ENCODE results near the gene RTP2.

- TF ChIP-seq, protein P1, sequence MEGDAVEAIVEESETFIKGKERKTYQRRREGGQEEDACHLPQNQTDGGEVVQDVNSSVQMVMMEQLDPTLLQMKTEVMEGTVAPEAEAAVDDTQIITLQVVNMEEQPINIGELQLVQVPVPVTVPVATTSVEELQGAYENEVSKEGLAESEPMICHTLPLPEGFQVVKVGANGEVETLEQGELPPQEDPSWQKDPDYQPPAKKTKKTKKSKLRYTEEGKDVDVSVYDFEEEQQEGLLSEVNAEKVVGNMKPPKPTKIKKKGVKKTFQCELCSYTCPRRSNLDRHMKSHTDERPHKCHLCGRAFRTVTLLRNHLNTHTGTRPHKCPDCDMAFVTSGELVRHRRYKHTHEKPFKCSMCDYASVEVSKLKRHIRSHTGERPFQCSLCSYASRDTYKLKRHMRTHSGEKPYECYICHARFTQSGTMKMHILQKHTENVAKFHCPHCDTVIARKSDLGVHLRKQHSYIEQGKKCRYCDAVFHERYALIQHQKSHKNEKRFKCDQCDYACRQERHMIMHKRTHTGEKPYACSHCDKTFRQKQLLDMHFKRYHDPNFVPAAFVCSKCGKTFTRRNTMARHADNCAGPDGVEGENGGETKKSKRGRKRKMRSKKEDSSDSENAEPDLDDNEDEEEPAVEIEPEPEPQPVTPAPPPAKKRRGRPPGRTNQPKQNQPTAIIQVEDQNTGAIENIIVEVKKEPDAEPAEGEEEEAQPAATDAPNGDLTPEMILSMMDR (IDR thresholded peaks at IDR 0.05; ENCODE audit: extremely low read depth in 1 of 2, insufficient read depth in 1 of 2, low read depth in 1 of 2, low read length in 2 of 2), result no peak
- TF ChIP-seq JUN (IDR thresholded peaks at IDR 0.05; ENCODE audit: borderline replicate concordance, insufficient read depth, insufficient read length, low read depth), result no peak
- TF ChIP-seq POLR2A (IDR thresholded peaks at IDR 0.05; ENCODE audit: low read depth, low read length), result no peak
- no peak for TF ChIP-seq EZH2 (IDR thresholded peaks at IDR 0.05; ENCODE audit: borderline replicate concordance, low read depth, low read length, severe bottlenecking)
- no peak for TF ChIP-seq POLR2AphosphoS5 (IDR thresholded peaks at IDR 0.05; ENCODE audit: insufficient read depth, low read depth, low read length)
- TF ChIP-seq, protein P2, sequence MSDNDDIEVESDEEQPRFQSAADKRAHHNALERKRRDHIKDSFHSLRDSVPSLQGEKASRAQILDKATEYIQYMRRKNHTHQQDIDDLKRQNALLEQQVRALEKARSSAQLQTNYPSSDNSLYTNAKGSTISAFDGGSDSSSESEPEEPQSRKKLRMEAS (IDR thresholded peaks at IDR 0.05; ENCODE audit: insufficient read depth, insufficient read length), result no peak
- no peak for TF ChIP-seq MYC (IDR thresholded peaks at IDR 0.05; ENCODE audit: low read depth, low read length)
- TF ChIP-seq FOS (IDR thresholded peaks at IDR 0.05; ENCODE audit: borderline replicate concordance, insufficient read depth, low read length), result no peak
These were observed 33.0 kb upstream of the RTP2 start for GRCh38 chr3:187735383-187735782.
